ENCODE data around the gene PCNX2.

Gene PCNX2

GRCh38 chr1:233320023-233320422 lies 24.5 kb upstream of the PCNX2 start:
- no peak for DNase-seq

GRCh38 chr1:233319272-233319671 lies 23.7 kb upstream of the PCNX2 start:
- DNase-seq = no peak

- no peak for DNase-seq
These were observed 20.9 kb upstream of the PCNX2 start for GRCh38 chr1:233316473-233316872.

GRCh38 chr1:233315718-233316301 lies 20.3 kb upstream of the PCNX2 start:
- DNase-seq = no peak

GRCh38 chr1:233313434-233314155 lies 18.1 kb upstream of the PCNX2 start:
- no peak for DNase-seq

GRCh38 chr1:233304489-233305102 lies 9.1 kb upstream of the PCNX2 start:
- peak in 1 of 51 donors; percentile 29 for DNase-seq

- DNase-seq = no peak
These were observed 4.8 kb upstream of the PCNX2 start for GRCh38 chr1:233300326-233300725.

GRCh38 chr1:233299450-233299849 lies 3.9 kb upstream of the PCNX2 start:
- DNase-seq = no peak

- DNase-seq = no peak
These were observed 424 bp upstream of the PCNX2 start for GRCh38 chr1:233295975-233296322.

- DNase-seq = peak in 9 of 51 donors; percentile 7 to 59 (median 29)
These were observed 650 bp downstream of the PCNX2 start for GRCh38 chr1:233294913-233295236.

GRCh38 chr1:233293556-233294446 lies 1.7 kb downstream of the PCNX2 start:
- DNase-seq = no peak

- no peak for DNase-seq
These were observed 5.0 kb downstream of the PCNX2 start for GRCh38 chr1:233290396-233291034.

GRCh38 chr1:233289676-233290075 lies 5.8 kb downstream of the PCNX2 start:
- DNase-seq = no peak

GRCh38 chr1:233282582-233282886 lies 13.0 kb downstream of the PCNX2 start:
- DNase-seq = no peak

- DNase-seq = no peak
These were observed 13.6 kb downstream of the PCNX2 start for GRCh38 chr1:233281711-233282581.

- no peak for DNase-seq
These were observed 15.6 kb downstream of the PCNX2 start for GRCh38 chr1:233279971-233280370.

- no peak for DNase-seq
These were observed 16.9 kb downstream of the PCNX2 start for GRCh38 chr1:233278631-233279030.

GRCh38 chr1:233277637-233278606 lies 17.6 kb downstream of the PCNX2 start:
- no peak for DNase-seq

GRCh38 chr1:233269656-233270055 lies 25.9 kb downstream of the PCNX2 start:
- no peak for DNase-seq

Measured in hypothalamus (tissue), 51 donors.